ENCODE measurements around the gene CGGBP1.

- TF ChIP-seq CTCF (IDR thresholded peaks at IDR 0.05 in 8 of 11, conservative IDR thresholded peaks at IDR 0.05 in 3 of 11) (no peak), POLR2A (IDR thresholded peaks at IDR 0.05) (no peak)
Observed at GRCh38 chr3:88033079-88033478, 25.7 kb downstream of the CGGBP1 start.
